Adipocyte (in vitro differentiated cells): ENCODE data around the gene IL18BP.
A peak's percentile ranks its signal among the peaks of the same experiment; 100 is the strongest.

Source experiments
- DNase-seq: peaks from one replicate; pipeline ENCODE4 v3.0.0-alpha.2; 2015; ENCODE audit warnings: low read depth
- H3K27me3 ChIP-seq: replicated peaks from 2 replicates; pipeline ENCODE4 v1.7.0; 2013; ENCODE audit warnings: mild to moderate bottlenecking, low read length, moderate library complexity; ENCODE audit not compliant: control insufficient read depth, insufficient read depth
- H3K36me3 ChIP-seq: 2 replicates; pipeline ENCODE4 v1.7.0; 2013; ENCODE audit warnings: low read length, mild to moderate bottlenecking, moderate library complexity; ENCODE audit not compliant: control insufficient read depth, insufficient read depth, severe bottlenecking
- H3K4me1 ChIP-seq: 2 replicates; pipeline ENCODE4 v1.7.0; 2013; ENCODE audit warnings: mild to moderate bottlenecking, low read length, moderate library complexity; ENCODE audit not compliant: control insufficient read depth, insufficient read depth
- H3K4me3 ChIP-seq: 2 replicates; pipeline ENCODE4 v1.7.0; 2013; ENCODE audit warnings: mild to moderate bottlenecking, low read length, moderate library complexity
- H3K9ac ChIP-seq: 2 replicates; pipeline ENCODE4 v1.7.0; 2013; ENCODE audit warnings: mild to moderate bottlenecking, low read length, moderate library complexity
- H3K9me3 ChIP-seq: 2 replicates; pipeline ENCODE4 v1.7.0; 2013; ENCODE audit warnings: mild to moderate bottlenecking, low read length, moderate library complexity; ENCODE audit not compliant: control insufficient read depth

IL18BP gene

DNA sequence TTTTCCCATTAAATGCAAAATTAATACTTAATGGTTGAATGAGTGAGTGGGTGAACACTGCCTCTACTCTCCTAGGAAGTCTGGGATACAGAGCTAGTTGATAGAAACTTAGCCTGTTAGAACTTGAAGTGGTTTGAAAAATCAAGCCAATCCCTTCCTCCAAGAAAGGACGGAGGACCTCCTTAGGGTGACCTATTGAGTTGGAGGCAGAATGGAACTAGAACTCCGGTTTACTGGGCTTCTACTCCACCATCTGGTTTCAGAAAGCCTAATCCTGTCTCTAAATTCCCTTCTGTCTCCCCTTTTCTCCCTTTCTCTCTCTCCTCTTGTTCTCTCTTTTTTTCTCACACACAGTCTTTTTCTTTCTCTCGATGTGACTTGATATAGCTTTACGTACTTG lies 19.6 kb upstream of the IL18BP start:
- no peak for DNase-seq
- no peaks in the 10 kb centered on the region for H3K27me3 ChIP-seq
- H3K4me3 ChIP-seq = no peak overlapping the region
- H3K9ac ChIP-seq = no peak overlapping the region
- H3K9me3 ChIP-seq = no peaks in the 10 kb centered on the region
- H3K4me1 ChIP-seq = no peaks in the 10 kb centered on the region
- H3K36me3 ChIP-seq = peaks cover 24% of the 10 kb centered on the region

DNA sequence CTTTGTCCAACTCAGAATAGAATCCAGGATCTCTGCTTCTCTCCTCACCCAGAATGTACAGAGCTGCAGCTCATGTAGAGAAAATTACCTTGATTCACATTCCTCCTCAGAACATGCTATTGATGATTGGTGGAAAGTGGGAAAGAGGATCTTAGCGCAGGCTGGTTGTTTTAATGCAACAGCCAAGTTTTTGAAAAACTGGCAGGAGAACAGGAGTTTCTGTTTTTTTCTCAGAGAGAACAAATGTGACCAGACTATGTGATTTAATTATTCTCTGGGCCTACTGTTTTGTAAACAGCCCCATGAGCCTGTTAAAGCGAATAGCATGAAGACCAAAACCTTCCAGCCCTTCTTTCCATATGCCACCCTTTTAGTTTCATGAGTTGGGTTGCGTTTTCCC lies 19.1 kb upstream of the IL18BP start:
- no peaks in the 10 kb centered on the region for H3K27me3 ChIP-seq
- no peak overlapping the region for H3K4me3 ChIP-seq
- H3K4me1 ChIP-seq = no peaks in the 10 kb centered on the region
- H3K36me3 ChIP-seq = peaks cover 25% of the 10 kb centered on the region
- DNase-seq = no peak
- H3K9me3 ChIP-seq = no peaks in the 10 kb centered on the region
- H3K9ac ChIP-seq = peak overlapping the region; percentile 12

DNA sequence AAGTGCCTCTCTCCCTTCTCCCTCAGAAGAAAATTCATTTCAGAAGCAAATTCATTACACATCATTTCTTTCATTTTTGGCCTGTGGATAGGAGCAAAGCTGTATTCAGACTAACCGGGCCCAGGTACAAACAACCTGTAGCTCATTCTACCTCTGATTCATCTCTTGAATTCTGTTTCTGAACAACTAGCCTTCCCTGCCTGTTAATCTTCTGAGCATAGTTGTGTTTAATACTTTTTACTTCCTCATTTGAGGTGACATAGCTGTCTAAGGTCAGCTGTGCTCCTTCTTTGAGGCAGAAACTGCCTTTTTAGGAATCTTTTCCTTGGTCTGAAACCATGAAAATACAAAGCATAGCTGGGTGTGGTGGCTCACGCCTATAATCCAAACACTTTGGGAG lies 12.6 kb upstream of the IL18BP start:
- no peaks in the 10 kb centered on the region for H3K9me3 ChIP-seq
- DNase-seq = no peak
- H3K9ac ChIP-seq = no peak overlapping the region
- H3K4me3 ChIP-seq = no peak overlapping the region
- no peaks in the 10 kb centered on the region for H3K27me3 ChIP-seq
- peaks cover 27% of the 10 kb centered on the region for H3K36me3 ChIP-seq
- H3K4me1 ChIP-seq = peaks cover 10% of the 10 kb centered on the region

DNA sequence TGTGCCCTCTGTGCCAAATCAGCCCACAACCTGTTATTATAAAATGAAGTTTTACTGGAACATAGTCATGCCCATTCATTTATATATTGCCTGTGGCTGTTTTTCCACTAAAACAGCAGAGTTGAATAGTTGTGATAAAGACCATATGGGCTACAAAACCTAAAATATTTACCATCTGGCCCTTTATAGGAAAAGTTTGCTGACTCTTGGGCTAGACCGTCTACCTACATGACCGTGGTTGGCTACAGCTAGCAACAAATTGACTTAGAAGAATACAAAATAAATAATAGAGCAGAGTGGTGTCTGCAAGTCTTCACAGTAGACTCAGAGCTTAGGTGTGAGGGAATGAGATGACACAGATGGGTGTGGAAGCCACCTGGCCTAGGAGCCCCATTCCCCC lies 11.2 kb upstream of the IL18BP start:
- Histone ChIP-seq H3K27me3 (no peaks in the 10 kb centered on the region), H3K4me1 (peaks cover 10% of the 10 kb centered on the region), H3K9ac (no peak overlapping the region), H3K4me3 (no peak overlapping the region), H3K36me3 (peaks cover 27% of the 10 kb centered on the region), H3K9me3 (no peaks in the 10 kb centered on the region)
- DNase-seq = peak; percentile 17

DNA sequence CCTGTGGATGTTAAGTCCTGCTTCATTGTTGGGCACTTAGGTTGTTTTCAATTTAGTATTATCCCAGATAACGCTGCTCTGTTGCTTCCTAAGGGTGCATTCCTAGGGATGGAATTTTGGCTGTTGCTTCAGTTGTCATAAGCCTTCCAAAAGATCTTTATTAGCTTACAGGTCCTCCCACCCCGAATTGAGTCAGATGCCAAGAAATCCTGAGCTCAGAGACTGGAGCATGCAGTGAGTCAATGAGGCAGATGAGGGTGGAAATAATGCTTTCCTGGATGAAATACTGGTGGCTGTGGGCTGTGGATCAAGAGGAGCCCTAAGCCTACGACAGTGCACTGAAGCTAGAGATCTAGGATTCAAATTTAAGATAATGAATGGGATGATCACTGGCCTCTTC lies 10.7 kb upstream of the IL18BP start:
- Histone ChIP-seq H3K4me1 (peaks cover 10% of the 10 kb centered on the region), H3K9me3 (no peaks in the 10 kb centered on the region), H3K4me3 (no peak overlapping the region), H3K9ac (no peak overlapping the region), H3K36me3 (peaks cover 26% of the 10 kb centered on the region), H3K27me3 (no peaks in the 10 kb centered on the region)
- DNase-seq = peak; percentile 78

DNA sequence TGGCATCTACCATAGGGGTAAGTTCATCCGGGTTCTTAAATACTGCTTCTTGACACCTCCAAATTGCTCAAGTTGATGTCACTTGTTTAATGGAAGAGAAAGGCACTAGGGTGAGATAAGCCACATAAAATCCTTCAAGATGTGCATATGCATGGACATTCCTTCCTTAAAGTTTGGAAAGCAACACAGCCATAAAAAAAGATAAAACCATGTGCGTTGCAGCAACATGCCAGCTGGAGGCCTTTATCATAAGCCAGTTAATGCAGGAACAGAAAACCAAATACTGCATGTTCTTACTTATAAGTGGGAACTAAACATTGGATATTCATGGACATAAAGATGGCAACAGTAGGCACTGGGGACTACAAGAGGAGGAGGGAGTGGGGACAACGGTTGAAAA lies 8.0 kb upstream of the IL18BP start:
- Histone ChIP-seq H3K36me3 (peaks cover 8% of the 10 kb centered on the region), H3K9ac (no peak overlapping the region), H3K9me3 (no peaks in the 10 kb centered on the region), H3K4me3 (no peak overlapping the region), H3K4me1 (peaks cover 10% of the 10 kb centered on the region), H3K27me3 (no peaks in the 10 kb centered on the region)
- DNase-seq = no peak

DNA sequence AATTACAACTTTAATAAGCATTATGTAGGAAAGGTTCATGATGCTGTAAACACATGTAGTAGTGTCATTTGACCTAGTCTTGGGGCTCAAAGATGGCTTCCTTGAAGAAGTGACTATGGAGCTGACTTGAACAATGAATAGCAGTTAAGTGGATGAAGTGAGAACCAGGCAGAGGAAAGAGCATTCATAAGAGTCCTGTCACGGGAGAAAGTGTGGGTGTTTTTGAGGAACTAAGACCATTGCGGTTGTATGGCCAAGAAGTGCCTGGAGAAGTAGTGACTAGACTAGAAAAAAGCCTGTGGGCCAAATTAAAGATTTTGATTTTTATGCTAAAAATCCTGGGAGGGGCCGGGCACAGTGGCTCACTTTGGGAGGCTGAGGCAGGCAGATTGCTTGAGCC lies 7.2 kb upstream of the IL18BP start:
- no peaks in the 10 kb centered on the region for H3K9me3 ChIP-seq
- DNase-seq = no peak
- H3K27me3 ChIP-seq = no peaks in the 10 kb centered on the region
- H3K4me1 ChIP-seq = peaks cover 10% of the 10 kb centered on the region
- H3K9ac ChIP-seq = no peak overlapping the region
- H3K4me3 ChIP-seq = no peak overlapping the region
- H3K36me3 ChIP-seq = peaks cover 8% of the 10 kb centered on the region

DNA sequence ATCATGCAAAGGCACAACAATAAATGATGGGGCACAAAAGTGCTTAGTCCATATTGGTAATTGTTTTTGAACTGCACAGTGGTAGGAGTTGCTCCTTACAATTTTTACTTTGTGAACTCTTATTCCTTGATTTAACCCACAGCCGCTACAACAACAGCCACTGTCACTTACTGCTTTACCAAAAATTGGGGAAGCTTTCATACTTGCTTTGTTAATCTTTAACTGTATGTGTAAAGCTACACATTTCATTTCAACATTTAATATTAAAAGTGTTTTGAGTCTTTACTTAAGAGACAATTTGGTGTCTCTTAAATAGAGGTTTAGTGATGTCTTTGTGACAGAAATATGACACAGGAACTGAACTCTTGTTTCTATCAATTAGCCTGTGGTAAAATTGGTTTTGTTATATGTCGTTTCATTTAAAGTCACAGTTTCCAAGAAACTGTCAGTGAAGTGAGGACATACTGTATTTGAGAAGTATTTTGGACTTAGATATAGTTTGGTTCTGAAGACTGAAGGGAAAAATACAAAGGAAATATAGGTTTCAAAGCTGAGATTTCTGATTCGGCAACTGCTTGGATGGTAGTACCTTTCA lies 6.5 kb upstream of the IL18BP start:
- Histone ChIP-seq H3K9me3 (no peaks in the 10 kb centered on the region), H3K9ac (no peak overlapping the region), H3K4me3 (no peak overlapping the region), H3K4me1 (peaks cover 10% of the 10 kb centered on the region), H3K36me3 (peaks cover 8% of the 10 kb centered on the region), H3K27me3 (no peaks in the 10 kb centered on the region)
- DNase-seq = no peak

DNA sequence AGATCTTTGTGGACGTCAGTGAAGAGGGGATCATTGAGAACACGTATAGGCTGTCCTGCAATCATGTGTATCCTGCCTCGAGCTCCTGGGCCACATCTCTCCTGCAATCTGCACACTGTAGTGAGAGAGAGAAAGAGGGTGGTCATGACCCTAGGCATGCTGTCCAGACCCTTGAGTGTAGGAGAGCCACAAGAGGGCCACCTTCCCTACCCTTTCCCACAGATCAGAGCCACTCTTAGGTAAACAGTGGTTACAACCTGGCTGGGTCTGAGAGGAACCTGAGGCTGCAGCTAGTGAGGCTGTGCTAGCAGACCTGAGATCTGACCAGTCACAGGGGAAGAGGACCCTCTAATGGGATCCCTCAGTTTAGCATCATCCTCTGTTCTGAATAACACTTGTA lies 3.9 kb upstream of the IL18BP start:
- Histone ChIP-seq H3K4me1 (peaks cover 8% of the 10 kb centered on the region), H3K9me3 (no peaks in the 10 kb centered on the region), H3K9ac (no peak overlapping the region), H3K27me3 (no peaks in the 10 kb centered on the region), H3K36me3 (peaks cover 8% of the 10 kb centered on the region), H3K4me3 (no peak overlapping the region)
- no peak for DNase-seq

DNA sequence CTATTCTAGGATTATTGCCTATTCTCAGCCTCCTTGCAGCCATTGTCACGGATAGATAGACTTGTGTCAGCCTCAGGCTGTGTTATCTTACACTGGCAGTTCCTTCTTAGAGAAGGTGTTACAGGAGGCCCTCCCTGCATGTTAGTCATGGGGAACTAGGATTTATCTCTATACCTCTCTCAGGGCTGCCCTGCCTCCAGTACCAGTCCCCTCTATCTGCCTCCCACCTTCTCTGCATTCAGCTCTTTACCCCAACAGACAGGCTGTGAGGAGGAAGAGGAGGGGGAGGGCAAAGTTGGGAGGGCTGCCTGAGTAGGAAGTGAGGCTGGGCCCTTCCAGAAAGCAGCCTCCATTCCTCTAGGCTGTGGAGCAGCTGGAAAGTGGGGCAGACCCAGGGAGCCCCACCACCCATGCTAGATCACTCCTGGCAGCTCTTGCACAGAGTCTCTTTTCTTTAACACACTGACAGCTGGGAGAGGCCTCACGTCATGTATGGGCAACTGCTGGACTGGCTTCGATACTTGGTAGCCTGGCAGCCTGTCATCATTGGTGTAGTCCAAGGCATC lies 2.9 kb upstream of the IL18BP start:
- Histone ChIP-seq H3K4me1 (peaks cover 9% of the 10 kb centered on the region), H3K4me3 (no peak overlapping the region), H3K36me3 (peaks cover 3% of the 10 kb centered on the region), H3K27me3 (no peaks in the 10 kb centered on the region), H3K9me3 (no peaks in the 10 kb centered on the region), H3K9ac (no peak overlapping the region)
- DNase-seq = no peak

DNA sequence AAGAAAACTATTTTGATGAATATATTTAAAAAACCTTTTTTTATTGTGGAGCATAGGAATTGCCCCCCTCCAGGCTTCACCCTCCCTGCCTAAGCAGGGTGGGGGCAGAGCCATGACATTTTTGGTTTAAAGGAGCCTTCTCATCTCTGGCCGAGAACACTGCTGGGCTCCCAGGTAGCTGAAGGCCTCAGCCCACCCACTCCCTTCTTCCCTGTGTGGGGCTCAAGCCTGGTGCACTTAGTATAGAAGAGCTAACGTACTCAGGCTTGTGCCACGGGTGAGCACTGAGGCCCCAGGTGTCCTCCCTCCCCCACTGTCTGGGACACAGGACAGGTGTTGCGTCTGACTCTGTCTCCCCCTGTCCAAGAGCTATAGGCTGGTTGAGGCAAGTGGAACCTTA lies 2.2 kb upstream of the IL18BP start:
- no peak for DNase-seq
- Histone ChIP-seq H3K36me3 (no peaks in the 10 kb centered on the region), H3K9me3 (no peaks in the 10 kb centered on the region), H3K27me3 (no peaks in the 10 kb centered on the region), H3K4me3 (no peak overlapping the region), H3K4me1 (peaks cover 9% of the 10 kb centered on the region), H3K9ac (no peak overlapping the region)

DNA sequence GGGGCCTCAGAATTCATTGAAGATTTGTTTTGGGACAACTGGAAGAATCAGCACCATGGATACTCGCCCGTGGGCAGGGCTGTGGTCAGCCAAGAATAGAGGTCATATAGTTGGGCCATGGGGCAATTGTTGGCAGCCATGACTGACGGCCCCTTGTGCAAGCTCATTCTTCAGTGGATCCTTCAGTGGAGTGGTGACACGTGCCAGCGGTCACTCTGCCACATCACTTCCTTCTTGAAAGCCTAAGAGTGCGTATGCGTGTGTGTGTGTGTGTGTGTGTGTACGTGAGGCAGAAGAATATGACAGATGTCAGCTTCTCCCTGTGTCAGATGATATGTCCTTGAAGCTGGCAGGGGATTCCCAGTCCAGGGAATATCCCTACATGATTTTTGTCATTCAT lies 1.8 kb upstream of the IL18BP start:
- Histone ChIP-seq H3K4me1 (peaks cover 9% of the 10 kb centered on the region), H3K36me3 (peaks cover 4% of the 10 kb centered on the region), H3K9me3 (no peaks in the 10 kb centered on the region), H3K9ac (no peak overlapping the region), H3K27me3 (no peaks in the 10 kb centered on the region), H3K4me3 (no peak overlapping the region)
- DNase-seq = no peak
